Nephron progenitor cell (in vitro differentiated cells): ENCODE measurements around the gene RAB23.

Experiments used
- DNase-seq: peaks from one replicate; pipeline ENCODE4 v3.0.0; 2021
- H3K27ac Mint-ChIP-seq: 2 replicates; pipeline ENCODE4 v1.8.0; 2021; ENCODE audit warnings: mild to moderate bottlenecking, moderate library complexity, mixed read lengths
- H3K27me3 Mint-ChIP-seq: 2 replicates; pipeline ENCODE4 v1.8.0; 2021; ENCODE audit warnings: mild to moderate bottlenecking, low read depth, mixed read lengths; ENCODE audit not compliant: poor library complexity
- H3K36me3 Mint-ChIP-seq: 2 replicates; pipeline ENCODE4 v1.8.0; 2021; ENCODE audit warnings: low read depth, mixed read lengths
- H3K4me1 Mint-ChIP-seq: 2 replicates; pipeline ENCODE4 v1.8.0; 2021; ENCODE audit warnings: mixed read lengths
- H3K4me3 Mint-ChIP-seq: 2 replicates; pipeline ENCODE4 v1.8.0; 2021; ENCODE audit warnings: mild to moderate bottlenecking, moderate library complexity, mixed read lengths
- H3K9me3 Mint-ChIP-seq: 2 replicates; pipeline ENCODE4 v1.8.0; 2021; ENCODE audit warnings: mild to moderate bottlenecking, moderate library complexity, mixed read lengths
- CTCF ChIP-seq: fragments of 200-600 bp; sonication (generic); IDR thresholded peaks from 2 replicates; pipeline ENCODE4 v1.5.0; 2021; ENCODE audit warnings: antibody characterized with exemption

Gene RAB23

GRCh38 chr6:57207141-57207540 is 15.0 kb downstream of the RAB23 start:
- Mint-ChIP-seq H3K4me1 (peaks cover 8% of the 10 kb centered on the region), H3K27ac (no peak overlapping the region), H3K27me3 (no peaks in the 10 kb centered on the region), H3K36me3 (peaks cover 29% of the 10 kb centered on the region), H3K4me3 (no peak overlapping the region), H3K9me3 (no peaks in the 10 kb centered on the region)
- no peak for TF ChIP-seq CTCF
- DNase-seq, result no peak

GRCh38 chr6:57205550-57206328 is 16.4 kb downstream of the RAB23 start:
- H3K27me3 Mint-ChIP-seq, result no peaks in the 10 kb centered on the region
- no peak overlapping the region for H3K4me3 Mint-ChIP-seq
- H3K36me3 Mint-ChIP-seq, result peaks cover 28% of the 10 kb centered on the region
- peak overlapping the region; percentile 49 for H3K27ac Mint-ChIP-seq
- H3K4me1 Mint-ChIP-seq, result peaks cover 9% of the 10 kb centered on the region
- H3K9me3 Mint-ChIP-seq, result no peaks in the 10 kb centered on the region
- TF ChIP-seq CTCF, result no peak
- no peak for DNase-seq

GRCh38 chr6:57201718-57202117 is 20.4 kb downstream of the RAB23 start:
- no peaks in the 10 kb centered on the region for H3K9me3 Mint-ChIP-seq
- H3K27ac Mint-ChIP-seq, result no peak overlapping the region
- H3K4me1 Mint-ChIP-seq, result peaks cover 18% of the 10 kb centered on the region
- no peak for DNase-seq
- H3K4me3 Mint-ChIP-seq, result no peak overlapping the region
- peaks cover 4% of the 10 kb centered on the region for H3K27me3 Mint-ChIP-seq
- TF ChIP-seq CTCF, result no peak
- H3K36me3 Mint-ChIP-seq, result peaks cover 25% of the 10 kb centered on the region

- H3K27ac Mint-ChIP-seq, result no peak overlapping the region
- peaks cover 18% of the 10 kb centered on the region for H3K36me3 Mint-ChIP-seq
- no peak for TF ChIP-seq CTCF
- peaks cover 13% of the 10 kb centered on the region for H3K4me1 Mint-ChIP-seq
- no peak overlapping the region for H3K4me3 Mint-ChIP-seq
- no peak for DNase-seq
- H3K27me3 Mint-ChIP-seq, result peaks cover 4% of the 10 kb centered on the region
- H3K9me3 Mint-ChIP-seq, result no peaks in the 10 kb centered on the region
These were observed 23.0 kb downstream of the RAB23 start for GRCh38 chr6:57198926-57199636.

- H3K36me3 Mint-ChIP-seq, result peaks cover 41% of the 10 kb centered on the region
- H3K27me3 Mint-ChIP-seq, result peaks cover 4% of the 10 kb centered on the region
- no peak overlapping the region for H3K4me3 Mint-ChIP-seq
- H3K9me3 Mint-ChIP-seq, result no peaks in the 10 kb centered on the region
- peaks cover 8% of the 10 kb centered on the region for H3K4me1 Mint-ChIP-seq
- no peak overlapping the region for H3K27ac Mint-ChIP-seq
- TF ChIP-seq CTCF, result no peak
- no peak for DNase-seq
These were observed 26.6 kb downstream of the RAB23 start for GRCh38 chr6:57195457-57195856.
